PFSK-1 (cell line): ENCODE measurements around the gene ZNF609.

ENCODE experiments used
- FOXP2 ChIP-seq: optimal IDR thresholded peaks from 2 replicates; pipeline ENCODE3; 2011; ENCODE audit warnings: borderline replicate concordance, control low read depth, inconsistent platforms; ENCODE audit not compliant: insufficient read depth; ENCODE audit errors: extremely low read length, extremely low read depth
- POLR2AphosphoS5 ChIP-seq: IDR thresholded peaks from 2 replicates; pipeline ENCODE4 v1.6.1; 2012; ENCODE audit warnings: low read depth, mild to moderate bottlenecking, control low read depth, low read length, moderate library complexity
- TF ChIP-seq, protein P1 (sequence below), 2 experiments: IDR thresholded peaks; 2 replicates each; pipeline versions ENCODE4 v1.6.1 to v1.8.0; 2011 to 2012; ENCODE audit warnings: low read depth in 2 of 2, low read length in 2 of 2, control low read depth in 1 of 2, inconsistent platforms in 1 of 2, mild to moderate bottlenecking in 1 of 2, moderate library complexity in 1 of 2; ENCODE audit not compliant: insufficient read depth in 1 of 2

DNA sequence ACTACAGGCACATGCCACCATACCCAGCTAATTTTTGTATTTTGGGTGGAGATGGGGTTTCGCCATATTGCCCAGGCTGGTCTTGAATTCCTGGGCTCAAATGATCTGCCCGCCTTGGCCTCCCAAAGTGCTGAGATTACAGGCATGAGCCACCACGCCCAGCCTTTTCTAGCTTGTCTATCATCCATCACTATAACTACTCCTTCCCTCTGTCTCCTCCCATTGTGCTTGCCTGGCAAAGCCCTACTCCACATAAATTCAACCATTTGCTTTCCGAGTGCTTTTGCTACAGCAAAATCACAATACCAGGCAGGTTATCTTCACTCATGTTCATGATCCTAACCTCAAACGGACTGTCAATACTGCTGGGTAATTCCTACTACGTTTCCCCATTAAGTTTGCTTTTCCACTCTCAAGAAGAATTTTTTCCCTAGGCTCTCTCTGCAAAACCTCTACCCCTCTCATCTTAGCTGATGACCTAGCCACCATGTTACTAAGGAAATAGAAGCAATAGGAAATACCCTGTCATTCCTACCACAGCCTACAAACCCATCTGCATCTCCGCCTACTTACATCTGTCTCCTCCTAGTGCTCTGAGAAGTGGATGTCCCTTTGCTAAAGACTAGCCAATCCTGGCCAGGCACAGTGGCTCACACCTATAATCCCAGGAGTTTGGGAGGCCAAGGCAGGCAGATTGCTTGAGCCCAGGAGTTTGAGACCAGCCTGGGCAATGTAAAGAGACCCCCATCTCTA, 250.5 kb downstream of the ZNF609 start:
- TF ChIP-seq POLR2AphosphoS5: no peak
- no peak for TF ChIP-seq FOXP2
- TF ChIP-seq, protein P1, sequence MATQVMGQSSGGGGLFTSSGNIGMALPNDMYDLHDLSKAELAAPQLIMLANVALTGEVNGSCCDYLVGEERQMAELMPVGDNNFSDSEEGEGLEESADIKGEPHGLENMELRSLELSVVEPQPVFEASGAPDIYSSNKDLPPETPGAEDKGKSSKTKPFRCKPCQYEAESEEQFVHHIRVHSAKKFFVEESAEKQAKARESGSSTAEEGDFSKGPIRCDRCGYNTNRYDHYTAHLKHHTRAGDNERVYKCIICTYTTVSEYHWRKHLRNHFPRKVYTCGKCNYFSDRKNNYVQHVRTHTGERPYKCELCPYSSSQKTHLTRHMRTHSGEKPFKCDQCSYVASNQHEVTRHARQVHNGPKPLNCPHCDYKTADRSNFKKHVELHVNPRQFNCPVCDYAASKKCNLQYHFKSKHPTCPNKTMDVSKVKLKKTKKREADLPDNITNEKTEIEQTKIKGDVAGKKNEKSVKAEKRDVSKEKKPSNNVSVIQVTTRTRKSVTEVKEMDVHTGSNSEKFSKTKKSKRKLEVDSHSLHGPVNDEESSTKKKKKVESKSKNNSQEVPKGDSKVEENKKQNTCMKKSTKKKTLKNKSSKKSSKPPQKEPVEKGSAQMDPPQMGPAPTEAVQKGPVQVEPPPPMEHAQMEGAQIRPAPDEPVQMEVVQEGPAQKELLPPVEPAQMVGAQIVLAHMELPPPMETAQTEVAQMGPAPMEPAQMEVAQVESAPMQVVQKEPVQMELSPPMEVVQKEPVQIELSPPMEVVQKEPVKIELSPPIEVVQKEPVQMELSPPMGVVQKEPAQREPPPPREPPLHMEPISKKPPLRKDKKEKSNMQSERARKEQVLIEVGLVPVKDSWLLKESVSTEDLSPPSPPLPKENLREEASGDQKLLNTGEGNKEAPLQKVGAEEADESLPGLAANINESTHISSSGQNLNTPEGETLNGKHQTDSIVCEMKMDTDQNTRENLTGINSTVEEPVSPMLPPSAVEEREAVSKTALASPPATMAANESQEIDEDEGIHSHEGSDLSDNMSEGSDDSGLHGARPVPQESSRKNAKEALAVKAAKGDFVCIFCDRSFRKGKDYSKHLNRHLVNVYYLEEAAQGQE (IDR thresholded peaks at IDR 0.05; ENCODE audit: insufficient read depth in 1 of 2, low read depth in 2 of 2, low read length in 2 of 2): no peak
